Mesendoderm (in vitro differentiated cells): ENCODE measurements around the gene GNAL. TPM values are rescaled to one million over a fixed set of nuclear protein-coding genes. Genes with fewer than 3 reads are reported as not detected.
"Not testable (repeated sequence)": the region's sequence is repeated elsewhere in the genome, so short reads cannot be mapped to it uniquely, and the experiment has no call there.

Experiments used
- DNase-seq: peaks from one replicate; pipeline ENCODE4 v3.0.0; 2013
- H2AK5ac ChIP-seq: 2 replicates; pipeline ENCODE4 v1.6.1; 2013; ENCODE audit warnings: low read length, inconsistent platforms
- H2BK120ac ChIP-seq: 2 replicates; pipeline ENCODE4 v1.6.1; 2013; ENCODE audit warnings: low read depth, mild to moderate bottlenecking, low read length, moderate library complexity, mixed read lengths
- H2BK15ac ChIP-seq: replicated peaks from 2 replicates; pipeline ENCODE4 v1.6.1; 2013; ENCODE audit warnings: low read depth, mild to moderate bottlenecking, moderate library complexity
- H2BK5ac ChIP-seq: 2 replicates; pipeline ENCODE4 v1.6.1; 2013; ENCODE audit warnings: low read length, inconsistent platforms
- H3K18ac ChIP-seq: 2 replicates; pipeline ENCODE4 v1.6.1; 2013; ENCODE audit warnings: mild to moderate bottlenecking, low read length, mixed read lengths
- H3K23ac ChIP-seq: one replicate; pipeline ENCODE4 v1.6.1; 2013; ENCODE audit warnings: low read length
- H3K27ac ChIP-seq: 2 replicates; pipeline ENCODE4 v1.5.1; 2013; ENCODE audit warnings: low read depth, mild to moderate bottlenecking, inconsistent platforms, low read length, moderate library complexity
- H3K27me3 ChIP-seq: 2 replicates; pipeline ENCODE4 v1.6.1; 2013; ENCODE audit warnings: low read length, control low read depth, mild to moderate bottlenecking, inconsistent platforms; ENCODE audit not compliant: insufficient read depth, poor library complexity
- H3K36me3 ChIP-seq: 2 replicates; pipeline ENCODE4 v1.6.1; 2013; ENCODE audit warnings: low read length, inconsistent platforms; ENCODE audit not compliant: control insufficient read depth, insufficient read depth
- H3K4ac ChIP-seq: one replicate; pipeline ENCODE4 v1.6.1; 2013; ENCODE audit warnings: low read depth, mild to moderate bottlenecking, low read length, moderate library complexity
- H3K4me1 ChIP-seq: 2 replicates; pipeline ENCODE4 v1.6.1; 2013; ENCODE audit warnings: low read depth, low read length, inconsistent platforms; ENCODE audit not compliant: control insufficient read depth
- H3K4me2 ChIP-seq: 2 replicates; pipeline ENCODE4 v1.6.1; 2013; ENCODE audit warnings: low read length
- H3K4me3 ChIP-seq: 2 replicates; pipeline ENCODE4 v1.5.1; 2013; ENCODE audit warnings: mild to moderate bottlenecking, low read length
- H3K56ac ChIP-seq: one replicate; pipeline ENCODE4 v1.6.1; 2013; ENCODE audit warnings: low read length
- H3K79me1 ChIP-seq: 2 replicates; pipeline ENCODE4 v1.6.1; 2013; ENCODE audit warnings: low read length, inconsistent platforms
- H3K79me2 ChIP-seq: 2 replicates; pipeline ENCODE4 v1.6.1; 2013; ENCODE audit warnings: mild to moderate bottlenecking, low read length; ENCODE audit not compliant: control insufficient read depth, insufficient read depth
- H3K9ac ChIP-seq: 2 replicates; pipeline ENCODE4 v1.6.1; 2013; ENCODE audit warnings: low read length, inconsistent platforms
- H4K5ac ChIP-seq: one replicate; pipeline ENCODE4 v1.6.1; 2013; ENCODE audit warnings: low read length
- H4K8ac ChIP-seq: one replicate; pipeline ENCODE4 v1.6.1; 2013; ENCODE audit warnings: low read depth, mild to moderate bottlenecking, control low read depth, low read length, moderate library complexity
- WGBS: extraction: QIAGEN DNeasy Blood & Tissue Kit; methylation state at CpG from one replicate; pipeline ENCODE4 v1.1.7; 2013; ENCODE audit warnings: low lambda C conversion rate, missing lambda C conversion rate; ENCODE audit not compliant: insufficient coverage; ENCODE audit errors: extremely low coverage; 5-methylcytosine and 5-hydroxymethylcytosine counted together
- polyA plus RNA-seq, 2 experiments: library from polyadenylated mRNA; stranded (reverse); fragments of 200-250 nt; gene quantifications; one replicate each; pipeline ENCODE4 v1.2.3, GENCODE V29; 2013

The GNAL gene
- 26.7 TPM for polyA plus RNA-seq (2013, experiment 1 of 2)
- polyA plus RNA-seq (2013, experiment 2 of 2): 26.8 TPM

- Histone ChIP-seq H2BK5ac (peak within 1 kb of the TSS; percentile 20), H3K9ac (peak within 1 kb of the TSS; percentile 81), H2BK120ac (no peak within 1 kb of the TSS), H3K27ac (peak within 1 kb of the TSS; percentile 2), H3K36me3 (no peaks in the 10 kb centered on the region), H3K4me3 (peak within 1 kb of the TSS; percentile 76), H3K4me1 (no peaks in the 10 kb centered on the region), H3K56ac (peak within 1 kb of the TSS; percentile 94), H3K79me1 (peaks cover 1% of the 10 kb centered on the region), H3K27me3 (peaks cover 2% of the 10 kb centered on the region), H4K5ac (no peak within 1 kb of the TSS), H3K4ac (peak within 1 kb of the TSS; percentile 39), H4K8ac (no peak within 1 kb of the TSS), H3K4me2 (peak within 1 kb of the TSS; percentile 66), H3K18ac (peak within 1 kb of the TSS; percentile 54), H3K23ac (peak within 1 kb of the TSS; percentile 66), H3K79me2 (no peaks in the 10 kb centered on the region), H2BK15ac (no peak within 1 kb of the TSS), H2AK5ac (no peak within 1 kb of the TSS)
- no CpG with 5 or more reads among the region's 77 CpGs for WGBS
- peak; percentile 94 for DNase-seq
These were observed at the start of gene GNAL for GRCh38 chr18:11688972-11689668. Gene GNAL (plus strand): TSS chr18:11689264. CDS start chr18:11689564, 300 bp downstream.

GRCh38 chr18:11647310-11647709 is 41.8 kb upstream of the GNAL start:
- H2AK5ac ChIP-seq, H2BK5ac ChIP-seq, H3K27me3 ChIP-seq, H3K4ac ChIP-seq, H3K79me1 ChIP-seq, H3K4me1 ChIP-seq, H3K4me3 ChIP-seq, H3K79me2 ChIP-seq, H3K9ac ChIP-seq, H3K23ac ChIP-seq, H3K36me3 ChIP-seq, H3K4me2 ChIP-seq, H3K27ac ChIP-seq, DNase-seq, H3K18ac ChIP-seq, H2BK120ac ChIP-seq, H4K5ac ChIP-seq, H4K8ac ChIP-seq, H2BK15ac ChIP-seq, H3K56ac ChIP-seq: not testable (repeated sequence)
- WGBS: no CpG with 5 or more reads among the region's 23 CpGs

- not testable (repeated sequence) for H3K4ac ChIP-seq, H3K27me3 ChIP-seq, H3K79me2 ChIP-seq, H3K4me1 ChIP-seq, H3K18ac ChIP-seq, H3K56ac ChIP-seq, H2BK15ac ChIP-seq, H2BK120ac ChIP-seq, H3K36me3 ChIP-seq, H3K9ac ChIP-seq, H3K4me3 ChIP-seq, H3K4me2 ChIP-seq, H3K27ac ChIP-seq, H2AK5ac ChIP-seq, DNase-seq, H3K23ac ChIP-seq, H3K79me1 ChIP-seq, H4K5ac ChIP-seq, H4K8ac ChIP-seq, H2BK5ac ChIP-seq
- WGBS: no CpG with 5 or more reads among the region's 26 CpGs
These were observed 41.3 kb upstream of the GNAL start for GRCh38 chr18:11647804-11648203.

GRCh38 chr18:11649839-11650238 is 39.2 kb upstream of the GNAL start:
- Histone ChIP-seq H3K9ac (no peak overlapping the region), H3K27me3 (no peaks in the 10 kb centered on the region), H3K4me3 (no peak overlapping the region), H3K27ac (no peak overlapping the region), H3K56ac (no peak overlapping the region), H3K4ac (no peak overlapping the region), H3K79me1 (no peaks in the 10 kb centered on the region), H2AK5ac (no peak overlapping the region), H3K18ac (no peak overlapping the region), H2BK15ac (no peak overlapping the region), H4K8ac (no peak overlapping the region), H3K36me3 (no peaks in the 10 kb centered on the region), H3K4me2 (no peak overlapping the region), H2BK5ac (no peak overlapping the region), H3K79me2 (no peaks in the 10 kb centered on the region), H3K4me1 (no peaks in the 10 kb centered on the region), H3K23ac (no peak overlapping the region), H2BK120ac (no peak overlapping the region), H4K5ac (no peak overlapping the region)
- no peak for DNase-seq
- no CpG with 5 or more reads among the region's 4 CpGs for WGBS

GRCh38 chr18:11651899-11652298 is 37.2 kb upstream of the GNAL start:
- Histone ChIP-seq H3K4me2 (no peak overlapping the region), H3K36me3 (no peaks in the 10 kb centered on the region), H3K4ac (no peak overlapping the region), H3K4me3 (no peak overlapping the region), H3K79me2 (no peaks in the 10 kb centered on the region), H3K4me1 (no peaks in the 10 kb centered on the region), H3K27me3 (no peaks in the 10 kb centered on the region), H3K18ac (no peak overlapping the region), H2BK5ac (no peak overlapping the region), H4K5ac (no peak overlapping the region), H4K8ac (no peak overlapping the region), H2BK15ac (no peak overlapping the region), H3K9ac (no peak overlapping the region), H3K23ac (no peak overlapping the region), H3K79me1 (no peaks in the 10 kb centered on the region), H2AK5ac (no peak overlapping the region), H2BK120ac (no peak overlapping the region), H3K56ac (no peak overlapping the region), H3K27ac (no peak overlapping the region)
- DNase-seq: no peak
- no CpG with 5 or more reads among the region's 3 CpGs for WGBS

DNA sequence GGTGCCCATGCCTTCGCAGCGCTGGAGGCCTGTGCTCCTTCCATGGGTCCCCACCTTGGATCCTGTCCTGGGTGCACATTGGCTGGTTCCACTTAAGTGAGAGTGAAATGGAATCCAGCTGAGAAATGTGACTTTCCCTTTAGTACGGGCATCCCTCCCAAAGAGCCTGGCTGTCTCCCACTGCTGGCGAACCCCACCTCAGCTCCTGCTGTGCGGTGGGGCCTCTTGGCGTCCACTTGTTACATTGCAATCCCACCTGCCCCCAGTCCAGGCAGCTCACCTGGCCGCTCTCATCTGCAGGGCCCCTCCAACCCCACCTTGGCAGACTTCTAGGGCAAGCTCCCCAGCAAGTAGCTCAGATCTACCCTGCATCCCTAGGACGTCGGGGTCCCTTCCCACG is 35.5 kb upstream of the GNAL start:
- Histone ChIP-seq H3K36me3 (no peaks in the 10 kb centered on the region), H2AK5ac (no peak overlapping the region), H3K4me2 (no peak overlapping the region), H3K23ac (no peak overlapping the region), H2BK15ac (no peak overlapping the region), H3K79me1 (no peaks in the 10 kb centered on the region), H3K79me2 (no peaks in the 10 kb centered on the region), H3K4me1 (no peaks in the 10 kb centered on the region), H3K4ac (no peak overlapping the region), H3K56ac (no peak overlapping the region), H3K27ac (no peak overlapping the region), H3K9ac (no peak overlapping the region), H3K18ac (no peak overlapping the region), H2BK120ac (no peak overlapping the region), H3K4me3 (no peak overlapping the region), H4K5ac (no peak overlapping the region), H4K8ac (no peak overlapping the region), H2BK5ac (no peak overlapping the region), H3K27me3 (no peaks in the 10 kb centered on the region)
- DNase-seq: no peak
- no CpG with 5 or more reads among the region's 10 CpGs for WGBS
